Measurements from ENCODE around the gene HOXD3. TPM values are rescaled to one million over a fixed set of nuclear protein-coding genes. Genes with fewer than 3 reads are reported as not detected.
A peak's percentile ranks its signal among the peaks of the same experiment; 100 is the strongest.

The HOXD3 gene
- total RNA-seq, 2 donors from 2014 or later = 9.0 to 10.9 TPM

- peak; percentile 83 for DNase-seq (ENCODE audit: low spot score)
- intact Hi-C loops (cut with DNase I) = no loop called here
Observed at GRCh38 chr2:176130147-176130956, 26.8 kb upstream of the HOXD3 start.

DNA sequence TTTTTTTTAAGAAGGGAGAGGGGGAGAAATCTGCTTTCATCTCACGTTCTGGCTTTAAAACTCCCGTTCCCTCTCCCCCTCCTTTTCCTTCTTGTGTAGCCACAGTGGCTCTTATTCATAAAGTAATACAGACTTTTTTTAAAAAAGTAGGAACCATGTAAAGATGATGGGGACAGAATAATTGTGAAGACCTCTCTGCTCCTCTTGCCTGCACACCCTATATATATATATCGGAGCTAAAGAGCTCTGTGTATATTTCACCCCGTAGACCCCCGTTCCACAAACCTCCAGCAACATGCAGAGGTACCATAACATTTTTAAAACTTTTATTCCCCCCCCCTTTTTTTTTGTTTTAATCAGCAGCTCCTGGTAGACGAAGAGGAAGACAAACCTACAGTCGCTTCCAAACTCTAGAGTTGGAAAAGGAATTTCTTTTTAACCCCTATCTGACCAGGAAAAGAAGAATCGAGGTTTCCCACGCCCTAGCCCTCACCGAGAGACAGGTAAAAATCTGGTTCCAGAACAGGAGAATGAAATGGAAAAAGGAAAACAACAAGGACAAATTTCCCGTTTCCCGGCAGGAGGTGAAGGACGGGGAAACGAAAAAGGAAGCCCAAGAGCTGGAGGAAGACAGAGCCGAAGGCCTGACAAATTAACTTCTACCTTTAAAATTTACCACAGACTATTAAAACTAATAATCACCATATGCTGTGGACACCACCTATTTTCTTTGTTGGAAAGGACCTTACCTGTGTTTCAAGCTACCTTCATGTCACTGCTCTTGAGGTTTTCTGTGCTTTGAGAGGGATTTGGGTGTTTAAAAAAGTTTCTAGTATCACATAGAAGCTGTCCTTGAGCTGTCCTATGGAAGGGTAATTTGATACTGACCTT, 25.9 kb upstream of the HOXD3 start:
- intact Hi-C loops (cut with DNase I) = no loop called here
- no peak for DNase-seq (ENCODE audit: low spot score)

GRCh38 chr2:176131848-176132158, 25.3 kb upstream of the HOXD3 start:
- intact Hi-C loops (cut with DNase I) = no loop called here

GRCh38 chr2:176132205-176133171, 24.6 kb upstream of the HOXD3 start:
- no peak for DNase-seq (ENCODE audit: low spot score)
- intact Hi-C loops (cut with DNase I) = no loop called here

More at GRCh38 chr2:176131848-176132158, 25.3 kb upstream of the HOXD3 start:
- no peak for DNase-seq (ENCODE audit: low spot score)

DNA sequence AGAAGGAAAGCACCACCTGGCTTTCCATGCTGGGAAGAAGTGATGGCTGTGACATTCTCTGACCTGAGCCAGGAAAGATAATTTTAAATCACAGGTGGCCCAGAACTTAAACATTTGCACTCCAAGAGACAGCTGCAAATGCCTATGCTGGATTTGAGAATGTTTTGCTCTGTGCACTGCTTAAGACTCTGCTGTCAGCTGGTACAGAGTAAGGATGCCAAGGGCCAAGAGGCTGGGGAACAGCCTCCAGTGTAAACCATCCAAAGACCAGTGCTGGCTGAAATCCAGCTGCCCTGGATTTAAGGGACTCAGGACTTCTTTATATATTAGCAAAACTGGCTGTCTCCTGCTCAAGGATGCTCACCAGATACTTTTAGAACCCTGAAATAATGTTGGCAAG, 23.7 kb upstream of the HOXD3 start:
- intact Hi-C loops (cut with DNase I) = no loop called here
- no peak for DNase-seq (ENCODE audit: low spot score)

DNA sequence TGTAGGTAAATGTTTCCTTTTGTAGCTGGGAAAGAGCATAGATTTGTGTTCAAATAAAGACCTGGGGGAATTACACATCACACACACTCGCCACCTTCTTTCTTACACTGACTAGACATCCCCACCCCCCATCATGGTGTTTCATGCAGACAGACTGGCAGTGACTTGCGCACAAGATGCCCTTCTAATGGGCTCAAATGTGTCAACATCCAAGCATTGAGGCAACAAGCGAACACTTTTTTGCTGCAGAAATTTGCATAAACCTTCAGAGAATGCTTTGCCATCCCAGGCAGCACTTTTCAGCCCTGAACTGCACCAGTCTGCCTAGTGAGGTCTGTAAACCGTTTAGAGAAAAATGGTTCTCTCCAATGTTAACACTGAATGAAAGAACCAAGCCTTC, 23.1 kb upstream of the HOXD3 start:
- intact Hi-C loops (cut with DNase I) = no loop called here

DNA sequence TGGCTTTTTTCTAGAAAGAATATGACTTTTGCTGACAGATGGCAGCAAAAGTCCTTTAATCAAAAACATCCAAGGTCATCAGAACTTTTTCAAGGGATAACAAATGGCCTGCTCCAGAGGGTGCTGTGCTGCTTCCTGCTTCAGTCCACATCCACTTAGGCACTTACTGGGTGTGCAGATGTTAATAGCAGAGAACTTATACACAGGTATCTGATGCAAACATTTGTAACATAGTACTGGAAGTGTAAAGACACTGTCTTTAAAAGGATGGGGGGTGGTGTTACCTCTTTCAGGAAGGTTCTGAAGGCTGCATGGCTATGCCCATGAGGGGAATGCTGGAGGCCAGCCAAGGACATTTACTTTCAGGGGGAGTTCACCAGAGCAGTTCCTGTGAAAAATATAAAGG, 22.1 kb upstream of the HOXD3 start:
- intact Hi-C loops (cut with DNase I) = loop anchor here (5.0 kb wide), 1 partner anchor 502 kb away; no protein-coding TSS in a partner anchor
- no peak for DNase-seq (ENCODE audit: low spot score)

More for the DNA sequence above, 23.1 kb upstream of the HOXD3 start:
- DNase-seq (ENCODE audit: low spot score) = no peak

DNA sequence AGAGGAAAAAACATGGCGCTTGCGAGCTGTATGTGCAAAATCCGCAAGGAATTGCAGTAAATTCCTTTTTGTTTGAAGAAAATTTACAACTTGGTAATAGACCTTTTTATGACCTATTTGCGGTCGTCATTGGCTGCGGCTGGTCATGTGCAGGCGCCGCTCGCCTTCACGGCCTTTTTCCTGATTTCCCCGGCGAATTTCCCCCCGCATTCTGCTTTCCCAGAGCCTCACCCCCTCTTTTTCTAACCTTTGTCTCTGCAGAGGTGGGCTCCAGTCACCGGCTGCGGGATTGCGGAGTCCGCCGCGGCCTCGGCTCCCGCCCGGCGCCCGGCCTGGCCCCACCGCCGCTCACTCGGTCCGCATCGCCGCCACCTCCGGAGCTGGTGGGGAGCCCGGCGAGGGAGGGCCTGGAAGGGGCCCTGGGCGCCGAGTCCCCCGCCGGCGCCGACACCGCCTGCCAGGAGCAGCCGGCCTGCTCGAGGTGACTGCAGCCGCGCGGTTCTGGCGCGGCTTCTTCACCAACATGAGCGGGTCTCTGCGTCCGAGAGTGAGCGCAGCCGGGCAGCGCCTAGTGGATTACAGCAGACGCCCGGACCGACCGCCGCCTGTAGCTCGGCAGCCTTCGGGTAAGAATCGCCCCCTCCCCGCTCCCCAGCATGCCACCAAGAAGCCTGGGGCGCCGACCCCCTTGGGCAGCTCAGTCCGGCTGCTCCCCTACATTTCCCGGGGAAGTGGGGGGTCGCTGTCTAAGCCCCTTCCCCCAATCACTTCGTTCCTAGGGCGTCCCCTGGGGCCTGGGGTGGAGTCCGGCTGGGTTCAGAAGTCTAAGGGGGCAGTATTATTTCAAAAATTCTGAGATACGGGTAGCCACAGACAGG, 20.5 kb upstream of the HOXD3 start:
- DNase-seq (ENCODE audit: low spot score) = peak; percentile 78
- intact Hi-C loops (cut with DNase I) = loop anchor here (5.0 kb wide), 1 partner anchor 501 kb away; no protein-coding TSS in a partner anchor

- no peak for DNase-seq (ENCODE audit: low spot score)
Observed at GRCh38 chr2:176137252-176137580, 19.9 kb upstream of the HOXD3 start.

GRCh38 chr2:176137906-176138305, 19.2 kb upstream of the HOXD3 start:
- intact Hi-C loops (cut with DNase I) = loop anchor here (5.0 kb wide), 1 partner anchor 499 kb away; no protein-coding TSS in a partner anchor
- DNase-seq (ENCODE audit: low spot score) = no peak

More at GRCh38 chr2:176137252-176137580, 19.9 kb upstream of the HOXD3 start:
- intact Hi-C loops (cut with DNase I) = loop anchor here (5.0 kb wide), 1 partner anchor 500 kb away; no protein-coding TSS in a partner anchor

DNA sequence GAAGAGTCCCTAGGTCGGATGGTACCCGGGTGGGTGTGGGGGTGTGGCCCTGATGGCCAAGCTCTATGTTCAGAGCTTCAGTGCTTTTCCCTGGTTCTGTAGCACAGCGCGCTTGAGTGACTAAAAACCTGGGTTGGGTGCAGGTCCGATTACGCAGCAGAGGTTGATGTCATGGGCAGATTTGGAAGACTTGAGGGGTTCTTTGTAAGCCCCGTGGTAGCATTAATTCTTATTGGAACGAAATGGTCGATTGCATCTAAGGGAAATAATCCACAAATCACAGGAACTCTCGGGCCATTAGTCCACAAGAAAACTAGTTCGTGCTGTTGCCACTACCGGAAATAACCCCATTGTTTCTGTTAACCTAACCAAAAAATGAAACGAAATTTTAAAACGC, 18.6 kb upstream of the HOXD3 start:
- intact Hi-C loops (cut with DNase I) = loop anchor here (5.0 kb wide), 1 partner anchor 499 kb away; no protein-coding TSS in a partner anchor
- DNase-seq (ENCODE audit: low spot score) = no peak

GRCh38 chr2:176138923-176139660, 18.0 kb upstream of the HOXD3 start:
- DNase-seq (ENCODE audit: low spot score) = no peak
- intact Hi-C loops (cut with DNase I) = loop anchor here (5.0 kb wide), 1 partner anchor 498 kb away; no protein-coding TSS in a partner anchor

- intact Hi-C loops (cut with DNase I) = loop anchor here (2.0 to 10.0 kb wide), 5 partner anchors 312 to 497 kb away; no protein-coding TSS in a partner anchor
- DNase-seq (ENCODE audit: low spot score) = no peak
Observed at GRCh38 chr2:176139661-176140512, 17.2 kb upstream of the HOXD3 start.

- peak; percentile 92 for DNase-seq (ENCODE audit: low spot score)
- intact Hi-C loops (cut with DNase I) = loop anchor here (2.0 to 10.0 kb wide), 4 partner anchors 312 to 414 kb away; no protein-coding TSS in a partner anchor
Observed at GRCh38 chr2:176140513-176141317, 16.4 kb upstream of the HOXD3 start.

DNA sequence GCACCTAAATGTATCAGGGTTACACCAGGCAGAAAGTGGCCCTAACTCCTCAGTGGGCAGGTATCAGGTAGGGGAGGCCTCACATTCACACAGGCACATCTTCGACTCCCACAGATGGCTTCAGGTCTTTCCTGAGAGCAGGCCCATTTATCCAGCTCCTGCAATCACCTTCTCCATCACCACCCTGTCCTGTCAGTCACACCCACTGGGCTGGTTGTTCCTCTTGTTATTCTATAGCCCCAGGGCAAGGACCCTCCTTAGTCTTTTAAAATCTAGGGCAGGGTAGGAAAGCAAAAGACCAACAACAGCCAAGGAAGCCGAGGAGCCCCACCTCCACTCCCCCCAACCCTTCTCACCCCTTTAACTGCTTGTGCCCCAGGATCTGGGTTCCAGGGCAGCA, 14.8 kb upstream of the HOXD3 start:
- intact Hi-C loops (cut with DNase I) = loop anchor here (5.0 to 10.0 kb wide), 3 partner anchors 310 to 413 kb away; no protein-coding TSS in a partner anchor
- DNase-seq (ENCODE audit: low spot score) = no peak
